K562 (cell line): ENCODE results near the gene MICAL1. TPM values are rescaled to one million over a fixed set of nuclear protein-coding genes. Genes with fewer than 3 reads are reported as not detected.

Source experiments
- ARHGAP35 ChIP-seq: fragments of 450-650 bp; IDR thresholded peaks from 2 replicates; pipeline ENCODE4 v1.6.1; 2018; ENCODE audit not compliant: partially characterized antibody
- ELF4 ChIP-seq: fragments of 450-650 bp; formaldehyde crosslinking; IDR thresholded peaks from 2 replicates; pipeline ENCODE4 v1.4.0; 2022; ENCODE audit warnings: missing genetic modification characterization
- FOSL1 ChIP-seq: fragments of 200-800 bp; sonication (Bioruptor generic); conservative IDR thresholded peaks from 2 replicates; pipeline ENCODE4 v1.6.1; 2016; ENCODE audit warnings: missing genetic modification characterization, missing compliant biosample characterization
- GABPB2 ChIP-seq: fragments of 250-450 bp; sonication (Bioruptor Pico); conservative IDR thresholded peaks from 2 replicates; pipeline ENCODE4 v1.5.1; 2021; ENCODE audit warnings: mild to moderate bottlenecking
- ILF3 ChIP-seq: fragments of 450-650 bp; IDR thresholded peaks from 2 replicates; pipeline ENCODE4 v1.6.1; 2018; ENCODE audit warnings: antibody characterized with exemption, mild to moderate bottlenecking, moderate library complexity, borderline replicate concordance
- JUN ChIP-seq, 2 experiments: sonication (generic) in 1 of 2; formaldehyde crosslinking in 1 of 2; IDR thresholded peaks; 2 replicates each; pipeline versions ENCODE4 v1.6.1 to v1.8.0; 2012 to 2022; ENCODE audit warnings: borderline replicate concordance in 2 of 2, mild to moderate bottlenecking in 2 of 2, improper control_type of control experiment in 1 of 2, low read depth in 1 of 2, low read length in 1 of 2, missing genetic modification reagents in 1 of 2
- MEF2D ChIP-seq: conservative IDR thresholded peaks from 2 replicates; pipeline ENCODE4 v1.6.1; 2016; ENCODE audit warnings: low read depth, missing genetic modification characterization, missing compliant biosample characterization
- MYC ChIP-seq, 2 experiments: fragments of 250-450 bp in 1 of 2; sonication (Bioruptor Pico) in 1 of 2; IDR thresholded peaks; 2 replicates each; pipeline versions ENCODE4 v1.5.1 to v1.6.1; 2012 to 2021; ENCODE audit warnings: low read depth in 2 of 2, borderline replicate concordance in 1 of 2, improper control_type of control experiment in 1 of 2, low read length in 1 of 2, mild to moderate bottlenecking in 1 of 2, moderate library complexity in 1 of 2
- PHF20 ChIP-seq: fragments of 450-650 bp; IDR thresholded peaks from 2 replicates; pipeline ENCODE4 v1.6.1; 2018; ENCODE audit not compliant: partially characterized antibody
- PHTF2 ChIP-seq: fragments of 250-450 bp; sonication (Bioruptor Pico); IDR thresholded peaks from 2 replicates; pipeline ENCODE4 v1.5.0; 2021; ENCODE audit warnings: mild to moderate bottlenecking
- PML ChIP-seq: IDR thresholded peaks from 2 replicates; pipeline ENCODE4 v1.6.1; 2012; ENCODE audit warnings: low read length, inconsistent platforms
- PURB ChIP-seq: sonication (generic); formaldehyde crosslinking; IDR thresholded peaks from 2 replicates; pipeline ENCODE4 v1.9.0; 2021; ENCODE audit warnings: low read depth, mild to moderate bottlenecking, missing genetic modification reagents
- SIX5 ChIP-seq, 2 experiments: IDR thresholded peaks; 2 replicates each; pipeline ENCODE4 v1.6.1; 2011; ENCODE audit warnings: low read length in 2 of 2, borderline replicate concordance in 1 of 2, low read depth in 1 of 2, mild to moderate bottlenecking in 1 of 2, moderate library complexity in 1 of 2; ENCODE audit not compliant: insufficient read depth in 1 of 2
- SLC30A9 ChIP-seq: fragments of 250-450 bp; sonication (Bioruptor Pico); IDR thresholded peaks from 2 replicates; pipeline ENCODE4 v1.8.0; 2022; ENCODE audit warnings: mild to moderate bottlenecking, moderate library complexity
- TAL1 ChIP-seq: fragments of 450-650 bp; IDR thresholded peaks from 2 replicates; pipeline ENCODE4 v1.6.1; 2016; ENCODE audit warnings: mild to moderate bottlenecking
- ZFP36 ChIP-seq: fragments of 150-350 bp; IDR thresholded peaks from 2 replicates; pipeline ENCODE4 v1.6.1; 2018; ENCODE audit warnings: low read length, low read depth; ENCODE audit not compliant: partially characterized antibody
- ZNF121 ChIP-seq: sonication (generic); formaldehyde crosslinking; conservative IDR thresholded peaks from 2 replicates; pipeline ENCODE4 v1.8.0; 2022; ENCODE audit warnings: missing genetic modification reagents
- ZNF232 ChIP-seq: sonication (generic); formaldehyde crosslinking; IDR thresholded peaks from 2 replicates; pipeline ENCODE4 v1.8.0; 2022; ENCODE audit warnings: mild to moderate bottlenecking, missing genetic modification reagents
- ZNF274 ChIP-seq: IDR thresholded peaks from 2 replicates; pipeline ENCODE4 v1.6.1; 2011; ENCODE audit warnings: low read depth, mild to moderate bottlenecking, low read length, moderate library complexity, borderline replicate concordance
- ZNF316 ChIP-seq: fragments of 450-650 bp; IDR thresholded peaks from 2 replicates; pipeline ENCODE4 v1.6.1; 2016
- ZNF445 ChIP-seq: fragments of 250-450 bp; sonication (Bioruptor Pico); IDR thresholded peaks from 2 replicates; pipeline ENCODE4 v1.4.0; 2020; ENCODE audit warnings: low read depth, mild to moderate bottlenecking, moderate library complexity
- ZNF583 ChIP-seq: fragments of 250-450 bp; sonication (Bioruptor Pico); IDR thresholded peaks from 2 replicates; pipeline ENCODE4 v1.4.0; 2020
- polyA plus RNA-seq, 8 experiments: library from polyadenylated mRNA; depleted of rRNA in 4 of 8; stranded (reverse) in 5 of 8; unstranded in 3 of 8; fragments of >200 nt; fragmentation: Nextera tagmentation in 2 of 8; fragmentation: Illumina TruSeq in 1 of 8; extraction: Ambion mirVana in 2 of 8; extraction: Trizol in 1 of 8; gene quantifications; 2 replicates each; pipeline versions ENCODE4 v1.2.1 to v1.2.3, GENCODE V29; 2011 to 2014; ENCODE audit warnings: inconsistent platforms in 1 of 8, missing spikeins in 1 of 8
- total RNA-seq, 7 experiments: library from RNA; depleted of rRNA in 6 of 7; stranded (reverse); fragments of >200 nt in 6 of 7; fragmentation: Illumina TruSeq in 2 of 7; extraction: Trizol in 2 of 7; gene quantifications; 2 replicates each; pipeline versions ENCODE4 v1.2.1 to v1.2.3, GENCODE V29; 2011 to 2021; ENCODE audit warnings: low replicate concordance in 1 of 7
- TF ChIP-seq, protein P1 (sequence below): fragments of 250-450 bp; sonication (Bioruptor Pico); IDR thresholded peaks from 2 replicates; pipeline ENCODE4 v1.4.0; 2020; ENCODE audit warnings: mild to moderate bottlenecking, moderate library complexity, borderline replicate concordance
- TF ChIP-seq, protein P2 (sequence below), 2 experiments: IDR thresholded peaks; 2 replicates each; pipeline ENCODE4 v1.6.1; 2012; ENCODE audit warnings: improper control_type of control experiment in 2 of 2, low read depth in 2 of 2, low read length in 2 of 2, borderline replicate concordance in 1 of 2

Gene MICAL1
- total and polyA plus RNA-seq, 9 of the 15 experiments (the other 6 are each of a cell fraction or from before 2014, with no cell fraction given), result 0.07 to 15.2 (median 7.0) TPM

DNA sequence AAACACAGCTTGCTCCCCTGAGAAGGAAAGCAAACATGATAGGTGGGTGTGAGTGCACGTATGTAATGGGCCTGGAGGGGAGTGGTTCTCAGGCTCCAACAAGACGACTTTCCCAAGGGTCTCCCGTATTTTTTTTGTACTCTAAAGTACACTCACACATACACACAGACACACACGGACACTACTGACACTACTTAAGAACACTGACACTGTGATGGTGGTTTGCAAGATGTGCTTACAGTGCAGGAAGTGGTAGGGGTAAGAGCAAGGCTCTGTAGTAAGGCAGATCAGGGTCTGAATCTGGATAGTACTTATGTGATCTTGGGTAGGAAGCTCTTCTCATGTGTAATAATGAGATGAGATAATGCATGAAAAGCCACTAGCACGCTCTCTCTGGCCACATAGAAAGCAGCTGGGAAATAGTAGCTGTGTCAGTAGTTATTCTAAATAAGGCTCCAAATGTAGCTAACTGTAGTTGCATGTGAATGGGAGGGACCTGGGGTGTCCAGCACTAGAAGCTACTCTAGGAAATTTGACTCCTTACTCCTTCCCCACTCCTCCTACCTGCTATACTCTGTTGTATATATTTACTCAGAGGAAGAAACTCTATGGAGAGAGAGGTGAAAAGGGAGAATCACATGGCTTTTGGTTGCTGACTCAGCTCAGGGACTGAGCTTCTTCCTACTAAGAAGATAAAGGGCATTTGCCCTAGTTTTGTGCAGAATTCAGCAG lies 35.8 kb upstream of the MICAL1 start (continued):
- no peak for TF ChIP-seq MEF2D (tag)
- no peak for TF ChIP-seq PHF20
- TF ChIP-seq, protein P1, sequence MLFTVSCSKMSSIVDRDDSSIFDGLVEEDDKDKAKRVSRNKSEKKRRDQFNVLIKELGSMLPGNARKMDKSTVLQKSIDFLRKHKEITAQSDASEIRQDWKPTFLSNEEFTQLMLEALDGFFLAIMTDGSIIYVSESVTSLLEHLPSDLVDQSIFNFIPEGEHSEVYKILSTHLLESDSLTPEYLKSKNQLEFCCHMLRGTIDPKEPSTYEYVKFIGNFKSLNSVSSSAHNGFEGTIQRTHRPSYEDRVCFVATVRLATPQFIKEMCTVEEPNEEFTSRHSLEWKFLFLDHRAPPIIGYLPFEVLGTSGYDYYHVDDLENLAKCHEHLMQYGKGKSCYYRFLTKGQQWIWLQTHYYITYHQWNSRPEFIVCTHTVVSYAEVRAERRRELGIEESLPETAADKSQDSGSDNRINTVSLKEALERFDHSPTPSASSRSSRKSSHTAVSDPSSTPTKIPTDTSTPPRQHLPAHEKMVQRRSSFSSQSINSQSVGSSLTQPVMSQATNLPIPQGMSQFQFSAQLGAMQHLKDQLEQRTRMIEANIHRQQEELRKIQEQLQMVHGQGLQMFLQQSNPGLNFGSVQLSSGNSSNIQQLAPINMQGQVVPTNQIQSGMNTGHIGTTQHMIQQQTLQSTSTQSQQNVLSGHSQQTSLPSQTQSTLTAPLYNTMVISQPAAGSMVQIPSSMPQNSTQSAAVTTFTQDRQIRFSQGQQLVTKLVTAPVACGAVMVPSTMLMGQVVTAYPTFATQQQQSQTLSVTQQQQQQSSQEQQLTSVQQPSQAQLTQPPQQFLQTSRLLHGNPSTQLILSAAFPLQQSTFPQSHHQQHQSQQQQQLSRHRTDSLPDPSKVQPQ (CRISPR knock-in tag), result no peak
- TF ChIP-seq PHTF2 (CRISPR knock-in tag), result no peak
- TF ChIP-seq PML, result no peak
- TF ChIP-seq ZNF316, result peak; percentile 91
- TF ChIP-seq ILF3, result no peak
- no peak for TF ChIP-seq GABPB2 (CRISPR knock-in tag)
- peak; percentile 30; the same call in 1 of the 2 replicates for TF ChIP-seq JUN (IDR thresholded peaks at IDR 0.05; ENCODE audit: borderline replicate concordance, low read depth, low read length)
- no peak for TF ChIP-seq JUN (CRISPR knock-in tag; IDR thresholded peaks at IDR 0.05; ENCODE audit: borderline replicate concordance)
- TF ChIP-seq ZFP36, result no peak
- TF ChIP-seq FOSL1 (tag), result peak; percentile 76
- TF ChIP-seq SLC30A9, result no peak
- TF ChIP-seq ZNF274, result no peak
- TF ChIP-seq ZNF583 (CRISPR knock-in tag), result no peak
- no peak for TF ChIP-seq ARHGAP35
- TF ChIP-seq, protein P2, sequence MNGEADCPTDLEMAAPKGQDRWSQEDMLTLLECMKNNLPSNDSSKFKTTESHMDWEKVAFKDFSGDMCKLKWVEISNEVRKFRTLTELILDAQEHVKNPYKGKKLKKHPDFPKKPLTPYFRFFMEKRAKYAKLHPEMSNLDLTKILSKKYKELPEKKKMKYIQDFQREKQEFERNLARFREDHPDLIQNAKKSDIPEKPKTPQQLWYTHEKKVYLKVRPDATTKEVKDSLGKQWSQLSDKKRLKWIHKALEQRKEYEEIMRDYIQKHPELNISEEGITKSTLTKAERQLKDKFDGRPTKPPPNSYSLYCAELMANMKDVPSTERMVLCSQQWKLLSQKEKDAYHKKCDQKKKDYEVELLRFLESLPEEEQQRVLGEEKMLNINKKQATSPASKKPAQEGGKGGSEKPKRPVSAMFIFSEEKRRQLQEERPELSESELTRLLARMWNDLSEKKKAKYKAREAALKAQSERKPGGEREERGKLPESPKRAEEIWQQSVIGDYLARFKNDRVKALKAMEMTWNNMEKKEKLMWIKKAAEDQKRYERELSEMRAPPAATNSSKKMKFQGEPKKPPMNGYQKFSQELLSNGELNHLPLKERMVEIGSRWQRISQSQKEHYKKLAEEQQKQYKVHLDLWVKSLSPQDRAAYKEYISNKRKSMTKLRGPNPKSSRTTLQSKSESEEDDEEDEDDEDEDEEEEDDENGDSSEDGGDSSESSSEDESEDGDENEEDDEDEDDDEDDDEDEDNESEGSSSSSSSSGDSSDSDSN (IDR thresholded peaks at IDR 0.05; ENCODE audit: borderline replicate concordance in 1 of 2, low read depth in 2 of 2, low read length in 2 of 2), result no peak
- TF ChIP-seq ZNF232 (CRISPR knock-in tag), result no peak
- no peak for TF ChIP-seq PURB (CRISPR knock-in tag)
- no peak for TF ChIP-seq SIX5 (IDR thresholded peaks at IDR 0.05; ENCODE audit: borderline replicate concordance in 1 of 2, insufficient read depth in 1 of 2, low read depth in 1 of 2, low read length in 2 of 2)
- 0 out of 2 replicates have a peak, but pooled peaks have one; percentile 38 for TF ChIP-seq MYC (IDR thresholded peaks at IDR 0.05; ENCODE audit: low read depth, low read length)
- no peak for TF ChIP-seq MYC (CRISPR knock-in tag; IDR thresholded peaks at IDR 0.05; ENCODE audit: borderline replicate concordance, low read depth)
- no peak for TF ChIP-seq TAL1
- TF ChIP-seq ELF4 (CRISPR knock-in tag), result no peak
- no peak for TF ChIP-seq ZNF121 (CRISPR knock-in tag)
- TF ChIP-seq ZNF445 (CRISPR knock-in tag), result no peak
